Endodermal cell (in vitro differentiated cells): Measurements from ENCODE around the gene SERPINH1. TPM values are rescaled to one million over a fixed set of nuclear protein-coding genes. Genes with fewer than 3 reads are reported as not detected.

Experiments
- DNase-seq: peaks from one replicate; pipeline ENCODE4 v3.0.0-alpha.2; 2017
- H3K27ac ChIP-seq: 2 replicates; pipeline ENCODE4 v1.5.1; 2013; ENCODE audit warnings: mild to moderate bottlenecking, low read depth, low read length, moderate library complexity
- H3K27me3 ChIP-seq: 2 replicates; pipeline ENCODE4 v1.6.1; 2013; ENCODE audit warnings: mild to moderate bottlenecking, low read length, moderate library complexity; ENCODE audit not compliant: insufficient read depth, control insufficient read depth, poor library complexity, severe bottlenecking
- H3K36me3 ChIP-seq: 2 replicates; pipeline ENCODE4 v1.7.0; 2013; ENCODE audit warnings: mild to moderate bottlenecking, low read length, moderate library complexity; ENCODE audit not compliant: control insufficient read depth, insufficient read depth
- H3K4me1 ChIP-seq: one replicate; pipeline ENCODE4 v1.7.0; 2013; ENCODE audit warnings: low read length; ENCODE audit not compliant: control insufficient read depth, insufficient read depth
- H3K4me3 ChIP-seq: 2 replicates; pipeline ENCODE4 v1.5.1; 2013; ENCODE audit warnings: mild to moderate bottlenecking, low read length, moderate library complexity
- H3K9ac ChIP-seq: 2 replicates; pipeline ENCODE4 v1.6.1; 2013; ENCODE audit warnings: mild to moderate bottlenecking, low read length, moderate library complexity; ENCODE audit not compliant: poor library complexity, severe bottlenecking; ENCODE audit errors: extremely low read depth
- H3K9me3 ChIP-seq: 2 replicates; pipeline ENCODE4 v1.6.1; 2013; ENCODE audit warnings: mild to moderate bottlenecking, low read length, moderate library complexity; ENCODE audit not compliant: control insufficient read depth
- H3K27ac Mint-ChIP-seq: 2 replicates; pipeline ENCODE4 v1.8.0; 2020; ENCODE audit warnings: mixed read lengths
- H3K27me3 Mint-ChIP-seq: 2 replicates; pipeline ENCODE4 v1.8.0; 2021; ENCODE audit warnings: mild to moderate bottlenecking, mixed read lengths; ENCODE audit not compliant: insufficient read depth
- H3K36me3 Mint-ChIP-seq: 2 replicates; pipeline ENCODE4 v1.8.0; 2020; ENCODE audit warnings: low read depth, mixed read lengths
- H3K4me1 Mint-ChIP-seq: 2 replicates; pipeline ENCODE4 v1.8.0; 2020; ENCODE audit warnings: mixed read lengths
- H3K4me3 Mint-ChIP-seq: 2 replicates; pipeline ENCODE4 v1.8.0; 2020; ENCODE audit warnings: mild to moderate bottlenecking, moderate library complexity, mixed read lengths
- H3K9me3 Mint-ChIP-seq: 2 replicates; pipeline ENCODE4 v1.8.0; 2020; ENCODE audit warnings: mild to moderate bottlenecking, mixed read lengths
- CTCF ChIP-seq: fragments of 200-600 bp; sonication (generic); conservative IDR thresholded peaks from 2 replicates; pipeline ENCODE4 v1.5.0; 2021; ENCODE audit warnings: antibody characterized with exemption, mild to moderate bottlenecking
- WGBS, 2 experiments: methylation state at CpG; one replicate each; pipeline versions ENCODE4 v1.1.5 to v1.1.7; 2013; ENCODE audit warnings: missing lambda C conversion rate in 2 of 2, mixed read lengths in 1 of 2; ENCODE audit not compliant: insufficient coverage in 1 of 2, insufficient read length in 1 of 2; 5-methylcytosine and 5-hydroxymethylcytosine counted together
- total RNA-seq, 2 donors: library from RNA; stranded (reverse); fragmentation: NEBNext Ultra II Directional in 1 of 2; extraction: Animal tissue kit (Norgen Biotek cat#: 25700) in 1 of 2; gene quantifications; 2 replicates in 1 of 2; 3 replicates in 1 of 2; pipeline ENCODE4 v1.2.1, GENCODE V29; 2021

SERPINH1 gene
- total RNA-seq, 2 donors from 2014 or later, result 414 to 454 TPM

DNA sequence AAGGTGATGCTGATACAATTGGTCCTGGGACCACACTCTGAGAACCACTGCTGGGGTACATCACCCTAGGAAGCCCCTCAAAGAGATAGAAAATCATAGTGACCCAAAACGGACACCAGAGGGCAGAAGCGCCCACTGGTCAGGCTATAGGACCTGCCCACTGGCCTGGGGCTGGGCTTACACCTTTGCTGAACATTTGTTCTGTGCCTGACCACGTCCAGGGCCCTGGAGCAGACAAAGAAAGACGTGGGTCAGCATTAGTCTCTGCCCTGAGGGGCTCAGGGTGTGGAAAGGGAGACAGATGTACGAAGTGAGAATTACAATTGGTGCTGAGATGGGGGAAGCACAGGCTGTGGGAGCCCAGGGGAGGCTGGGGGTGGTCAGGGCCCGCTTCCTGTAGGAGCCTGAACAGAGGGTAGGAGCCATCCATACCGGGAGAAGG, 14.4 kb upstream of the SERPINH1 start:
- Histone ChIP-seq H3K9me3 (no peaks in the 10 kb centered on the region), H3K9ac (no peak overlapping the region), H3K4me1 (peaks cover 5% of the 10 kb centered on the region), H3K36me3 (no peaks in the 10 kb centered on the region), H3K4me3 (no peak overlapping the region), H3K27me3 (no peaks in the 10 kb centered on the region), H3K27ac (no peak overlapping the region)
- peaks cover 10% of the 10 kb centered on the region for H3K4me1 Mint-ChIP-seq
- peak; percentile 92 for DNase-seq
- H3K27ac Mint-ChIP-seq, result peak overlapping the region; percentile 96
- peaks cover 3% of the 10 kb centered on the region for H3K27me3 Mint-ChIP-seq
- 7 to 22% methylated on average over 3 to 7 of the region's 7 CpGs for WGBS, 2 experiments
- TF ChIP-seq CTCF, result peak; percentile 96
- H3K36me3 Mint-ChIP-seq, result no peaks in the 10 kb centered on the region
- no peak overlapping the region for H3K4me3 Mint-ChIP-seq
- H3K9me3 Mint-ChIP-seq, result no peaks in the 10 kb centered on the region

GRCh38 chr11:75548595-75549272, 13.3 kb upstream of the SERPINH1 start:
- WGBS, 2 experiments, result 96 to 97% methylated on average over 8 of the region's 8 CpGs
- no peak overlapping the region for H3K27ac ChIP-seq
- H3K4me1 ChIP-seq, result peaks cover 13% of the 10 kb centered on the region
- Mint-ChIP-seq H3K36me3 (no peaks in the 10 kb centered on the region), H3K27ac (no peak overlapping the region), H3K4me3 (no peak overlapping the region), H3K27me3 (peaks cover 3% of the 10 kb centered on the region), H3K4me1 (peaks cover 16% of the 10 kb centered on the region), H3K9me3 (no peaks in the 10 kb centered on the region)
- H3K9ac ChIP-seq, result no peak overlapping the region
- no peak overlapping the region for H3K4me3 ChIP-seq
- DNase-seq, result no peak
- H3K9me3 ChIP-seq, result no peaks in the 10 kb centered on the region
- no peak for TF ChIP-seq CTCF
- H3K27me3 ChIP-seq, result no peaks in the 10 kb centered on the region
- H3K36me3 ChIP-seq, result no peaks in the 10 kb centered on the region

DNA sequence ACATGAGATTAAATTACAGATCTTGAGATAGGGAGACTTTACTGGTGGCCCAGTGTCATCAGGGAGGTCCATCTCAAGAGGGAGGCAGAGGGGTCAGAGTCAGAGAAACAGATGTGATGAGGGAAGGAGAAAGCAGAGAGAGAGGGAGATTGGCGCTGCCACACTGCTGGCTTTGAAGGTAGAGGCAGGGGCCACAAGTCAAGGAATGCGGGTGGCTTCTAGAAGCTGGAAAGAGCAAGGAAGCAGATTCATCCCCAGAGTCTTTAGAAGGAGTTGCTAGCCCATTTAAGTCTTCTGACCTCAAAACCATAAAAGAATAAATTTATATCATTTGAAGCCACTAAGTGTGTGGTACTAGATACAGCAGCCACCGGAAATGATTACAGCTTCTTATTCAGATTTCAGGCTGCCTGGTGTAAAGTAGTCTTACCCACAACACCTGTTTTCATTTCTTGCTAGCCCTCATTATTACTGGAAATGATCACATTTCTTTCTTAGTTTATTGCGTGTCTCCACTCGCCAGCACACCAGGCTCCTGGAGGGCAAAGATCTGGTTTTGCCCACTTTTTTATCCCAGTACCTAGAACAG, 12.6 kb upstream of the SERPINH1 start:
- no peaks in the 10 kb centered on the region for H3K9me3 Mint-ChIP-seq
- no peak overlapping the region for H3K27ac Mint-ChIP-seq
- H3K36me3 Mint-ChIP-seq, result no peaks in the 10 kb centered on the region
- no peaks in the 10 kb centered on the region for H3K9me3 ChIP-seq
- H3K27ac ChIP-seq, result no peak overlapping the region
- H3K36me3 ChIP-seq, result no peaks in the 10 kb centered on the region
- WGBS, 2 experiments, result 95 to 100% methylated on average over 3 to 5 of the region's 5 CpGs
- H3K9ac ChIP-seq, result no peak overlapping the region
- no peak for DNase-seq
- H3K4me1 ChIP-seq, result peaks cover 19% of the 10 kb centered on the region
- no peak for TF ChIP-seq CTCF
- peaks cover 3% of the 10 kb centered on the region for H3K27me3 Mint-ChIP-seq
- H3K4me3 Mint-ChIP-seq, result no peak overlapping the region
- peaks cover 19% of the 10 kb centered on the region for H3K4me1 Mint-ChIP-seq
- H3K27me3 ChIP-seq, result no peaks in the 10 kb centered on the region
- H3K4me3 ChIP-seq, result no peak overlapping the region
